Heart left ventricle (tissue), 16 donors: Measurements from ENCODE around the gene PACS2. TPM values are rescaled to one million over a fixed set of nuclear protein-coding genes. Genes with fewer than 3 reads are reported as not detected.

ENCODE experiments used
- ATAC-seq, 4 donors: fragments of 200-7000 bp; cut with Tn5 transposase; one replicate each; pipeline ENCODE4 v1.9.1; 2020 to 2022; ENCODE audit warnings: moderate library complexity in 4 of 4, mild to moderate bottlenecking in 3 of 4, moderate number of reproducible peaks in 1 of 4
- DNase-seq, 5 donors: peaks; one replicate each; pipeline ENCODE4 v3.0.0-alpha.2; 2020
- H3K27ac ChIP-seq, 12 donors: fragments of 200-600 bp; sonication (generic) in 4 of 12; one replicate each; pipeline versions ENCODE4 v1.5.0 to v1.8.0; 2016 to 2022; ENCODE audit warnings: mild to moderate bottlenecking in 2 of 12
- H3K27me3 ChIP-seq, 9 donors: fragments of 200-600 bp; sonication (generic) in 2 of 9; one replicate each; pipeline versions ENCODE4 v1.5.1 to v1.8.0; 2016 to 2022; ENCODE audit warnings: mild to moderate bottlenecking in 3 of 9
- H3K36me3 ChIP-seq, 9 donors: fragments of 200-600 bp; sonication (generic) in 2 of 9; one replicate each; pipeline versions ENCODE4 v1.5.0 to v1.8.0; 2018 to 2022; ENCODE audit warnings: mild to moderate bottlenecking in 2 of 9
- H3K4me1 ChIP-seq, 12 donors: fragments of 200-600 bp; sonication (generic) in 4 of 12; one replicate each; pipeline versions ENCODE4 v1.5.0 to v1.8.0; 2016 to 2022; ENCODE audit warnings: mild to moderate bottlenecking in 3 of 12
- H3K4me3 ChIP-seq, 12 donors: fragments of 200-600 bp; sonication (generic) in 4 of 12; one replicate each; pipeline versions ENCODE4 v1.5.0 to v1.8.0; 2017 to 2022; ENCODE audit warnings: mild to moderate bottlenecking in 9 of 12, moderate library complexity in 4 of 12
- H3K9me3 ChIP-seq, 12 donors: fragments of 200-600 bp; sonication (generic) in 4 of 12; one replicate each; pipeline versions ENCODE4 v1.5.0 to v1.8.0; 2016 to 2022; ENCODE audit warnings: mild to moderate bottlenecking in 1 of 12
- POLR2A ChIP-seq, 2 donors: fragments of 450-650 bp; IDR thresholded peaks; one replicate each; pipeline ENCODE4 v1.6.1; 2017; ENCODE audit warnings: antibody characterized with exemption in 2 of 2, mild to moderate bottlenecking in 2 of 2, moderate library complexity in 2 of 2
- WGBS, 4 donors: extraction: QIAGEN DNeasy Blood & Tissue Kit in 2 of 4; methylation state at CpG; one replicate each; pipeline versions ENCODE4 v1.1.5 to v1.1.7; 2013 to 2018; 5-methylcytosine and 5-hydroxymethylcytosine counted together
- intact Hi-C, 10 donors: fragments of 100-400 bp; cut with DNase I; formaldehyde crosslinking; loops; one replicate each; pipeline versions ENCODE4 v1.11.1 to v1.14.2; 2022
- polyA plus RNA-seq, 2 donors: library from polyadenylated mRNA; stranded (reverse); fragments of 200-250 nt; gene quantifications; one replicate each; pipeline ENCODE4 v1.2.3, GENCODE V29; 2013
- total RNA-seq, 9 donors: library from RNA; depleted of rRNA in 2 of 9; stranded (reverse); fragments of >200 nt in 2 of 9; fragmentation: NEBNext Ultra II Directional in 3 of 9; extraction: Animal tissue kit (Norgen Biotek cat#: 25700) in 3 of 9; gene quantifications; one replicate each; pipeline versions ENCODE4 v1.1.0 to v1.2.4, GENCODE V29; 2016 to 2023
- TF ChIP-seq, protein P1 (sequence below), 12 donors: fragments of 200-600 bp; sonication (generic) in 4 of 12; IDR thresholded peaks; one replicate each; pipeline versions ENCODE4 v1.5.0 to v1.8.0; 2018 to 2022; ENCODE audit warnings: antibody characterized with exemption in 12 of 12, mild to moderate bottlenecking in 5 of 12
- donor health status: ischemic (EF 13 %, LVEDD 7.1; RV severe dilation, severe dysfunction).
- donor health status: healthy with polysubstance abuse.
- donor health status: DM: no; HTN: yes; CAD: no.
- donor health status: DM: no; HTN: no; CAD: no.
- donor health status: ischemic (EF 25% LVEDD 6.9; RV normal size, moderate dysfunction).
- donor health status: ischemic (EF 25% LVEDD 5.7; RV mildly dilated, moderate dysfunction).
- donor health status: healthy.
- donor health status: DM: yes; HTN: yes; CAD: no.
- donor health status: ischemic (EF 35%, LVEDD 5.7; RV mildly dilated, moderate dysfunction).
- donor health status: nonischemic (EF 11% LVEDD 7.7; RV severe dilation, severe dysfunction).
- donor health status: DM: yes; HTN: yes; CAD: no.
- donor health status: PGD.
- donor health status: ischemic (EF 29% LVEDD 5.4; RV normal size, mild dysfunction).
- donor health status: nonischemic (EF 23%, LVEDD 6.1; RV moderate dilation, normal function).

Gene PACS2
- total and polyA plus RNA-seq, 11 donors: 47.3 to 90.3 (median 60.8) TPM

DNA sequence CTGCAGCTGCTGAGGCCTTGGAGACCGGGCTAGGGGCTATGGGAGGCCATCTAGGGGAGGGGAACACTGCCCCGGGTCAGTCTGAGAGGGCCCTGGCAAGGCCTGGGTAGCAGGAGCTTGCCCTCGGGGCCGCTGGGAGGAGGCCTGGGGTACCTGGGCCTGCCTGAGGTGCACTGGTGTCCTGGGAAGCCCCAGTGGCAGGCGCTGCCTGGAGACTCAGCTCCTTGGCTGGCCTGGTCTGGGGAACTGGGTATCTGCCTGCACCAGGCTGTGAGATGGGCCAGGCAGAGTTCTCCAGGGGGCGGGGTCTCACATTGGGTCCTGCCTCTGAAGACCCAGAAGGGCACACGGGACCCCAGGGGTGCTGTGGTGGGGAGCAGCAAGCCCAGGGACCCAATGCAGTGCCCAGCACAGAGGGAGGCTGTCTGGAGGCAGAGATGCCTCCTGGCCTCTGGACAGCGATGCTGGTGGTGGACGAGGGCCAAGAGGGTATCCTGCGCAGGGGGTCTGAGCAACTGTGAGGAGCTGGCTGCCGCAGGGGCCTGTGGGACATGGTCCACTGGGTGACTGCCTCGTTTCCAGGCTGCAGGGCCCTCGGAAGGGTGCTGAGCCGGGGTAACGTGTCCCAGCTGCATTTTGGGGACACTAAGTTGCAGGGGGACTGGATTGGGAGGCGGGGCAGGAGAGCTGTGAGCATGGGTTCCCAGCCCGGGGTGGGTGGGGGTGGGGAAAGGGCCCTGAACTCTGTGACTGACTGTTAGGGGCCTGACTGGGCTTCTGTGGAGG lies 97.6 kb downstream of the PACS2 start:
- no peaks in the 10 kb centered on the region for H3K9me3 ChIP-seq
- intact Hi-C loops: loop anchor here in 1 of 10 donors (10.0 kb wide), 1 partner anchor 73 kb away; the partner anchor contains the start of gene CRIP1
- WGBS, 4 donors: 82 to 86% (median 84%) methylated on average over 14 to 17 of the region's 17 CpGs
- H3K4me3 ChIP-seq: no peak overlapping the region
- DNase-seq: peak in 1 of 5 donors; percentile 57
- no peaks in the 10 kb centered on the region for H3K36me3 ChIP-seq
- ATAC-seq: no peak
- peaks cover 0 to 32% (median 18%) of the 10 kb centered on the region in 12 donors for H3K4me1 ChIP-seq
- TF ChIP-seq, protein P1, sequence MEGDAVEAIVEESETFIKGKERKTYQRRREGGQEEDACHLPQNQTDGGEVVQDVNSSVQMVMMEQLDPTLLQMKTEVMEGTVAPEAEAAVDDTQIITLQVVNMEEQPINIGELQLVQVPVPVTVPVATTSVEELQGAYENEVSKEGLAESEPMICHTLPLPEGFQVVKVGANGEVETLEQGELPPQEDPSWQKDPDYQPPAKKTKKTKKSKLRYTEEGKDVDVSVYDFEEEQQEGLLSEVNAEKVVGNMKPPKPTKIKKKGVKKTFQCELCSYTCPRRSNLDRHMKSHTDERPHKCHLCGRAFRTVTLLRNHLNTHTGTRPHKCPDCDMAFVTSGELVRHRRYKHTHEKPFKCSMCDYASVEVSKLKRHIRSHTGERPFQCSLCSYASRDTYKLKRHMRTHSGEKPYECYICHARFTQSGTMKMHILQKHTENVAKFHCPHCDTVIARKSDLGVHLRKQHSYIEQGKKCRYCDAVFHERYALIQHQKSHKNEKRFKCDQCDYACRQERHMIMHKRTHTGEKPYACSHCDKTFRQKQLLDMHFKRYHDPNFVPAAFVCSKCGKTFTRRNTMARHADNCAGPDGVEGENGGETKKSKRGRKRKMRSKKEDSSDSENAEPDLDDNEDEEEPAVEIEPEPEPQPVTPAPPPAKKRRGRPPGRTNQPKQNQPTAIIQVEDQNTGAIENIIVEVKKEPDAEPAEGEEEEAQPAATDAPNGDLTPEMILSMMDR (IDR thresholded peaks at IDR 0.05): no peak
- no peak for TF ChIP-seq POLR2A (IDR thresholded peaks at IDR 0.05)
- peaks cover 0 to 29% (median 0%) of the 10 kb centered on the region in 9 donors for H3K27me3 ChIP-seq
- no peak overlapping the region for H3K27ac ChIP-seq

DNA sequence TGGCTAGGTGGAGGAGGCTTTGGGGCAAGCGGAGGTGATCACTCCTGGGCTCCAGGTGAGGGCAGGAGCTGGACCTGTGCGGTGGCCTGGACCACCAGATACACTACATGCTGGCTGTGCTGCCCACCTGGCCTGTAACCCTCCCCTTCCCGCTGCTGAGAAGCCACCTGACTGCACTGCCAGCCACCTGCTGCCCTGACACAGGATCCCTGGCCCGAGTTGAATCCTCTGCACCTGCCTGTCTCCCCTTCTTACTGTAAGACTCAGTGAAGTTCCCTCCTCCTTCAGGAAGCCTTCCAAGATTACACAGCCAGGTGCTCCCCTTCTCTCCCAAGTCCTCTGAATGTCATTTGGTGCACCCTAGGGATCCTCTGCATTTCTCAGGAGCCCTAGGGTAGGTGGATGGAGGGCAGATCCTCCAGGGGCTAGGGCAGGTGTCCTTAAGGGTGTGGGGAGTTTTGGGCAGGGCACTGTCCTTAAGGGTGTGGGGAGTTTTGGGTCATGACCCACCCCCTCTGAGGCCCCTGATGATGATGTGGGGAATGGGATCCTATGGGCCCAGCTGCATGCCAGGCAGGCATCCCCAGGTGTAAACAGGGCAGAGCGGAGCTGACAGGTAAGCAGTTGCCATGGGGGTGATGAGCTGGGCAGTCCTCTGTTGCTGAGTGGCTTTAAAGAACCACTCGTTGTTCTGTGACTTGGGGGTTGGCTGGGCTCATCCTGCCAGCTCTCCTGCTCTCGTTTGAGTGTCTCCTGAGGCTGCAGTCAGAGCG lies 98.4 kb downstream of the PACS2 start:
- intact Hi-C loops: loop anchor here in 1 of 10 donors (10.0 kb wide), 1 partner anchor 72 kb away; the partner anchor contains the start of gene CRIP1
- no peak overlapping the region for H3K27ac ChIP-seq
- peaks cover 0 to 29% (median 0%) of the 10 kb centered on the region in 9 donors for H3K27me3 ChIP-seq
- H3K4me3 ChIP-seq: no peak overlapping the region
- no peak for TF ChIP-seq POLR2A (IDR thresholded peaks at IDR 0.05)
- TF ChIP-seq, protein P1 (IDR thresholded peaks at IDR 0.05): no peak
- peaks cover 0 to 32% (median 18%) of the 10 kb centered on the region in 12 donors for H3K4me1 ChIP-seq
- no peaks in the 10 kb centered on the region for H3K36me3 ChIP-seq
- WGBS, 4 donors: 77 to 83% (median 78%) methylated on average over 7 to 8 of the region's 8 CpGs
- DNase-seq (no peak), ATAC-seq (no peak)
- H3K9me3 ChIP-seq: no peaks in the 10 kb centered on the region

DNA sequence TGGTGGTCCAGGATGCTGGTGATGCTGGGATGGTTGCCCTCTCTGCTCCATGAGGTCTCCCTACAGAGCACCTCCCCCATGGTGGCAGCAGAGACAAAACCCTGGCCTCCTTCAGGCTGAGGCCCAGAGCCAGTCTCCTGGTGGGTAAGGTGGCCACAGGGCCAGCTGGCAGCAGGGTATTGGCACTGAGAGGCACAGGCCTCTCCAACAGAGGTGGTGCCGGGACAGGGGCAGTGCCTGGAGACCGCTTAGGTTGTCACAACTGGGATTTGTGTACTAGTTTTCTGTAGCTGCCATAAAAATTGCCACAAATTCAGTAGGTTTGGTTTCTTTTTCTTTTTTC lies 99.0 kb downstream of the PACS2 start:
- TF ChIP-seq, protein P1 (IDR thresholded peaks at IDR 0.05): no peak
- no peak for TF ChIP-seq POLR2A (IDR thresholded peaks at IDR 0.05)
- Histone ChIP-seq H3K4me3 (no peak overlapping the region), H3K4me1 (peaks cover 0 to 33% (median 18%) of the 10 kb centered on the region in 12 donors), H3K9me3 (no peaks in the 10 kb centered on the region), H3K27me3 (peaks cover 0 to 29% (median 0%) of the 10 kb centered on the region in 9 donors), H3K36me3 (no peaks in the 10 kb centered on the region), H3K27ac (peak overlapping the region in 1 of 12 donors; percentile 77)
- intact Hi-C loops: loop anchor here in 1 of 10 donors (10.0 kb wide), 1 partner anchor 71 kb away; the partner anchor contains the start of gene CRIP1
- 60 to 73% (median 62%) methylated on average over 2 of the region's 2 CpGs for WGBS, 4 donors
- DNase-seq (peak in 1 of 5 donors; percentile 68), ATAC-seq (peak; percentile 14 to 74 (median 32))
